Neural cell (in vitro differentiated cells): Measurements from ENCODE around the gene TUBGCP2. TPM values are rescaled to one million over a fixed set of nuclear protein-coding genes. Genes with fewer than 3 reads are reported as not detected.

Source experiments
- H2AFZ ChIP-seq: fragments of 200-600, 300-800 bp; sonication (generic), shearing (Covaris generic); 2 replicates; pipeline ENCODE4 v1.6.0; 2014; ENCODE audit warnings: low read depth, mild to moderate bottlenecking, antibody characterized with exemption, low read length, moderate library complexity
- H3F3A ChIP-seq: fragments of 200-600 bp; shearing (Covaris generic); 2 replicates; pipeline ENCODE4 v1.6.1; 2016; ENCODE audit warnings: mild to moderate bottlenecking, moderate library complexity, mixed read lengths, antibody characterized with exemption, low read length; ENCODE audit not compliant: insufficient read depth, poor library complexity, severe bottlenecking
- H3K27ac ChIP-seq: fragments of 200-600, 300-800 bp; sonication (generic), shearing (Covaris generic); 2 replicates; pipeline ENCODE4 v1.5.1; 2014; ENCODE audit warnings: mild to moderate bottlenecking, low read length, moderate library complexity
- H3K27me3 ChIP-seq: fragments of 300-800, 200-600 bp; sonication (generic), shearing (Covaris generic); 2 replicates; pipeline ENCODE4 v1.6.0; 2014; ENCODE audit warnings: mild to moderate bottlenecking, low read depth, low read length, moderate library complexity; ENCODE audit not compliant: insufficient read depth
- H3K36me3 ChIP-seq: fragments of 300-800, 200-600 bp; sonication (generic), shearing (Covaris generic); 2 replicates; pipeline ENCODE4 v1.5.1; 2014; ENCODE audit warnings: mild to moderate bottlenecking, antibody characterized with exemption, low read length, moderate library complexity; ENCODE audit not compliant: insufficient read depth
- H3K4me2 ChIP-seq: fragments of 300-800, 200-600 bp; sonication (generic), shearing (Covaris generic); 2 replicates; pipeline ENCODE4 v1.6.0; 2014; ENCODE audit warnings: mild to moderate bottlenecking, low read length
- H3K4me3 ChIP-seq: fragments of 300-800, 200-600 bp; sonication (generic), shearing (Covaris generic); 2 replicates; pipeline ENCODE4 v1.5.1; 2014; ENCODE audit warnings: mild to moderate bottlenecking, low read length, moderate library complexity
- H3K79me2 ChIP-seq: fragments of 200-600 bp; shearing (Covaris generic); replicated peaks from 2 replicates; pipeline ENCODE4 v1.6.0; 2014; ENCODE audit warnings: mild to moderate bottlenecking, low read length, moderate library complexity; ENCODE audit not compliant: insufficient read depth
- H3K9ac ChIP-seq: fragments of 300-800, 200-600 bp; sonication (generic), shearing (Covaris generic); 2 replicates; pipeline ENCODE4 v1.6.1; 2016; ENCODE audit warnings: mild to moderate bottlenecking, low read length, mixed read lengths
- H3K9me2 ChIP-seq: fragments of 200-600 bp; shearing (Covaris generic); 2 replicates; pipeline ENCODE4 v1.6.1; 2016; ENCODE audit warnings: mild to moderate bottlenecking, low read length, mixed read lengths; ENCODE audit not compliant: insufficient read depth
- H3K9me3 ChIP-seq: fragments of 200-600, 300-800 bp; sonication (generic), shearing (Covaris generic); 2 replicates; pipeline ENCODE4 v1.6.1; 2016; ENCODE audit warnings: mild to moderate bottlenecking, mixed run types, low read length, moderate library complexity, mixed read lengths
- H4K20me1 ChIP-seq: fragments of 200-600 bp; shearing (Covaris generic); 2 replicates; pipeline ENCODE4 v1.6.1; 2016; ENCODE audit warnings: mild to moderate bottlenecking, mixed run types; ENCODE audit not compliant: insufficient read depth
- EP300 ChIP-seq: fragments of 450-650 bp; conservative IDR thresholded peaks from 2 replicates; pipeline ENCODE4 v1.6.1; 2014; ENCODE audit warnings: antibody characterized with exemption, mild to moderate bottlenecking, moderate library complexity; ENCODE audit not compliant: poor library complexity, severe bottlenecking
- EZH2 ChIP-seq: fragments of 200-600, 300-800 bp; shearing (Covaris generic), sonication (generic); IDR thresholded peaks from 2 replicates; pipeline ENCODE4 v1.6.1; 2014; ENCODE audit warnings: antibody characterized with exemption, low read length, borderline replicate concordance, mild to moderate bottlenecking; ENCODE audit not compliant: insufficient read depth, poor library complexity, severe bottlenecking
- MXI1 ChIP-seq: fragments of 450-650 bp; conservative IDR thresholded peaks from 2 replicates; pipeline ENCODE4 v1.6.1; 2014; ENCODE audit warnings: antibody characterized with exemption, mild to moderate bottlenecking; ENCODE audit not compliant: poor library complexity, severe bottlenecking
- POLR2AphosphoS5 ChIP-seq: IDR thresholded peaks from 2 replicates; pipeline ENCODE4 v1.6.1; 2012
- RAD21 ChIP-seq: fragments of 450-650 bp; conservative IDR thresholded peaks from 2 replicates; pipeline ENCODE4 v1.6.1; 2014; ENCODE audit warnings: antibody characterized with exemption, mild to moderate bottlenecking, moderate library complexity
- SMC3 ChIP-seq: fragments of 450-650 bp; conservative IDR thresholded peaks from 2 replicates; pipeline ENCODE4 v1.6.1; 2014; ENCODE audit warnings: antibody characterized with exemption, mild to moderate bottlenecking, moderate library complexity; ENCODE audit not compliant: poor library complexity
- TAF1 ChIP-seq: IDR thresholded peaks from 2 replicates; pipeline ENCODE4 v1.6.1; 2012; ENCODE audit warnings: low read depth
- polyA plus RNA-seq: library from polyadenylated mRNA; depleted of rRNA; stranded (reverse); fragments of >200 nt; gene quantifications from 2 replicates; pipeline ENCODE4 v1.2.3, GENCODE V29; 2014
- TF ChIP-seq, protein P1 (sequence below): IDR thresholded peaks from 2 replicates; pipeline ENCODE4 v1.6.1; 2012; ENCODE audit warnings: borderline replicate concordance
- TF ChIP-seq, protein P2 (sequence below): fragments of 450-650 bp; IDR thresholded peaks from 2 replicates; pipeline ENCODE4 v1.5.1; 2014; ENCODE audit warnings: antibody characterized with exemption, mild to moderate bottlenecking, moderate library complexity; ENCODE audit not compliant: poor library complexity, severe bottlenecking

The TUBGCP2 gene
- polyA plus RNA-seq, 1 donor from 2014 or later, result 34.5 TPM

DNA sequence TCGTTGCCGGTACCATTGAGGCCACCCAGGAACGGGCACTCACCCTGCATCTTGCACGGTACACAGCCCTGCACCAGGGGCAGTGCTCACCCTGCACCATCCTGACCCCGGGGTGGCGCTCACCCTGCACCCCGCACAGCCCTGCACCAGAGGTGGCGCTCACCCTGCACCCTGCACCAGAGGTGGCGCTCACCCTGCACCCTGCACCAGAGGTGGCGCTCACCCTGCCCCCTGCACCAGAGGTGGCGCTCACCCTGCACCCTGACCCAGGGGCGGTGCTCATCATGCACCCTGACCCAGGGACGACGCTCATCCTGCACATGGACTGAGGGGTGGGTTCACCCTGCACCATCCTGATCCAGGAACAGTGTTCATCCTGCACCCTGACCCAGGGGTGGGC, 6.4 kb downstream of the TUBGCP2 start:
- H4K20me1 ChIP-seq, result no peaks in the 10 kb centered on the region
- no peaks in the 10 kb centered on the region for H3K36me3 ChIP-seq
- H3K27ac ChIP-seq, result no peak overlapping the region
- H3K4me3 ChIP-seq, result no peak overlapping the region
- H3K27me3 ChIP-seq, result no peaks in the 10 kb centered on the region
- H3K9me3 ChIP-seq, result no peaks in the 10 kb centered on the region
- peaks cover 16% of the 10 kb centered on the region for H3K79me2 ChIP-seq
- H3K9me2 ChIP-seq, result no peaks in the 10 kb centered on the region
- no peak for TF ChIP-seq SMC3
- TF ChIP-seq MXI1, result no peak
- TF ChIP-seq TAF1, result no peak
- TF ChIP-seq, protein P1, sequence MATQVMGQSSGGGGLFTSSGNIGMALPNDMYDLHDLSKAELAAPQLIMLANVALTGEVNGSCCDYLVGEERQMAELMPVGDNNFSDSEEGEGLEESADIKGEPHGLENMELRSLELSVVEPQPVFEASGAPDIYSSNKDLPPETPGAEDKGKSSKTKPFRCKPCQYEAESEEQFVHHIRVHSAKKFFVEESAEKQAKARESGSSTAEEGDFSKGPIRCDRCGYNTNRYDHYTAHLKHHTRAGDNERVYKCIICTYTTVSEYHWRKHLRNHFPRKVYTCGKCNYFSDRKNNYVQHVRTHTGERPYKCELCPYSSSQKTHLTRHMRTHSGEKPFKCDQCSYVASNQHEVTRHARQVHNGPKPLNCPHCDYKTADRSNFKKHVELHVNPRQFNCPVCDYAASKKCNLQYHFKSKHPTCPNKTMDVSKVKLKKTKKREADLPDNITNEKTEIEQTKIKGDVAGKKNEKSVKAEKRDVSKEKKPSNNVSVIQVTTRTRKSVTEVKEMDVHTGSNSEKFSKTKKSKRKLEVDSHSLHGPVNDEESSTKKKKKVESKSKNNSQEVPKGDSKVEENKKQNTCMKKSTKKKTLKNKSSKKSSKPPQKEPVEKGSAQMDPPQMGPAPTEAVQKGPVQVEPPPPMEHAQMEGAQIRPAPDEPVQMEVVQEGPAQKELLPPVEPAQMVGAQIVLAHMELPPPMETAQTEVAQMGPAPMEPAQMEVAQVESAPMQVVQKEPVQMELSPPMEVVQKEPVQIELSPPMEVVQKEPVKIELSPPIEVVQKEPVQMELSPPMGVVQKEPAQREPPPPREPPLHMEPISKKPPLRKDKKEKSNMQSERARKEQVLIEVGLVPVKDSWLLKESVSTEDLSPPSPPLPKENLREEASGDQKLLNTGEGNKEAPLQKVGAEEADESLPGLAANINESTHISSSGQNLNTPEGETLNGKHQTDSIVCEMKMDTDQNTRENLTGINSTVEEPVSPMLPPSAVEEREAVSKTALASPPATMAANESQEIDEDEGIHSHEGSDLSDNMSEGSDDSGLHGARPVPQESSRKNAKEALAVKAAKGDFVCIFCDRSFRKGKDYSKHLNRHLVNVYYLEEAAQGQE, result no peak
- no peak overlapping the region for H3K9ac ChIP-seq
- H2AFZ ChIP-seq, result no peak overlapping the region
- H3F3A ChIP-seq, result no peaks in the 10 kb centered on the region
- H3K4me2 ChIP-seq, result no peak overlapping the region

DNA sequence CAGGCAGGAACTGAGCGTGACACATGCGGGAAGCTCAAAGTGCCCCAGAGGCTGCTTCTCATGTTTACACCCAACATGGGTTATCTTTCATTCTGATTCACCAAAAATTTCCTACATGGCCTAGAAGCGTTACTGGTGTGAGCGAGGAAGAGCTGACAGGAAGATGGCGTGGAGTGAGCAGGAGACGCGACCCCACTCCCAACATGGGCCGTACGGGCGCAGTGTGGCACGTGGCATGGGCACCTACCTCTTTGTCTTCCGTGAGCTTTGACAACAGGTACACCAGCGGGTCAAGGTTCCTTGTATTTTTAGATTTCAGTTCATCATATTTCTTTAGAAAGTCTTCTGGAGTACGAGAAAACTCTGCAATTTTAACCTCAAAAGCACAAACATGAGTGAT, 8.9 kb downstream of the TUBGCP2 start:
- H3K27me3 ChIP-seq, result no peaks in the 10 kb centered on the region
- H2AFZ ChIP-seq, result no peak overlapping the region
- no peak overlapping the region for H3K9ac ChIP-seq
- no peaks in the 10 kb centered on the region for H4K20me1 ChIP-seq
- H3K79me2 ChIP-seq, result no peaks in the 10 kb centered on the region
- H3K36me3 ChIP-seq, result no peaks in the 10 kb centered on the region
- TF ChIP-seq POLR2AphosphoS5 (no peak), MXI1 (no peak), SMC3 (no peak), RAD21 (no peak), EP300 (no peak), EZH2 (no peak), TAF1 (no peak)
- TF ChIP-seq, protein P2, sequence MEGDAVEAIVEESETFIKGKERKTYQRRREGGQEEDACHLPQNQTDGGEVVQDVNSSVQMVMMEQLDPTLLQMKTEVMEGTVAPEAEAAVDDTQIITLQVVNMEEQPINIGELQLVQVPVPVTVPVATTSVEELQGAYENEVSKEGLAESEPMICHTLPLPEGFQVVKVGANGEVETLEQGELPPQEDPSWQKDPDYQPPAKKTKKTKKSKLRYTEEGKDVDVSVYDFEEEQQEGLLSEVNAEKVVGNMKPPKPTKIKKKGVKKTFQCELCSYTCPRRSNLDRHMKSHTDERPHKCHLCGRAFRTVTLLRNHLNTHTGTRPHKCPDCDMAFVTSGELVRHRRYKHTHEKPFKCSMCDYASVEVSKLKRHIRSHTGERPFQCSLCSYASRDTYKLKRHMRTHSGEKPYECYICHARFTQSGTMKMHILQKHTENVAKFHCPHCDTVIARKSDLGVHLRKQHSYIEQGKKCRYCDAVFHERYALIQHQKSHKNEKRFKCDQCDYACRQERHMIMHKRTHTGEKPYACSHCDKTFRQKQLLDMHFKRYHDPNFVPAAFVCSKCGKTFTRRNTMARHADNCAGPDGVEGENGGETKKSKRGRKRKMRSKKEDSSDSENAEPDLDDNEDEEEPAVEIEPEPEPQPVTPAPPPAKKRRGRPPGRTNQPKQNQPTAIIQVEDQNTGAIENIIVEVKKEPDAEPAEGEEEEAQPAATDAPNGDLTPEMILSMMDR, result no peak
- TF ChIP-seq, protein P1, result no peak
- H3F3A ChIP-seq, result no peaks in the 10 kb centered on the region
- H3K4me2 ChIP-seq, result no peak overlapping the region
- no peaks in the 10 kb centered on the region for H3K9me2 ChIP-seq
- no peak overlapping the region for H3K4me3 ChIP-seq
- H3K9me3 ChIP-seq, result no peaks in the 10 kb centered on the region
- H3K27ac ChIP-seq, result no peak overlapping the region
